ENCODE results near the gene ESPNL.
A peak's percentile ranks its signal among the peaks of the same experiment; 100 is the strongest.
"Not testable (repeated sequence)": the region's sequence is repeated elsewhere in the genome, so short reads cannot be mapped to it uniquely, and the experiment has no call there.

ESPNL gene

GRCh38 chr2:238100049-238100820, at the start of gene ESPNL:
Gene ESPNL (plus strand): TSS chr2:238100340. CDS start chr2:238100420, 80 bp downstream.
- peak; percentile 52 for DNase-seq

DNA sequence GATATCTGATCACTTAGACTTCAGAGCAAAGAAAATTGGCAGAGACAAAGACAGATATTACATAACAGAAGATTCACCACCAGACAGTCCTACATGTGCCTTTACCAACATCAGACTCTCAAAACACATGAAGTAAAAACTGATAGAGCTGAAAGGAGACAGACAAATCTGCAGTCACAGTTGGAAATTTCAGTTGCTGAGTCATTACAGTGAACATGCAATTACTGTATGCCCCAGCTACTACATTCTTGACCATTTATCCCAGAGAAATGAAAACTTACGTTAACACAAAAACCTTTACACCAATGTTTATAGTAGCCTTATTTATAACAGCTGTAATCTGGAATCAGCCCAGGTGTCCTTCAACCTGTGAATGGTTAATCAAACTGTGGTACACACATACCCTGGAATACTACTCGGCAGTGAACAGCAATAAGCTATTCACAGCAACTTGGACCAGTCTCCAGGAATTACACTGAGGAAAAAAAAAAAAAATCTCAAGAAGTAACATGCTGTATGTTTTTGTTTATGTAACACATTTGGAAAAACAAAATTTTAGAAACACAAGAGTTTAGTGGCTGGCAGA, 46.9 kb upstream of the ESPNL start:
- DNase-seq = no peak

DNA sequence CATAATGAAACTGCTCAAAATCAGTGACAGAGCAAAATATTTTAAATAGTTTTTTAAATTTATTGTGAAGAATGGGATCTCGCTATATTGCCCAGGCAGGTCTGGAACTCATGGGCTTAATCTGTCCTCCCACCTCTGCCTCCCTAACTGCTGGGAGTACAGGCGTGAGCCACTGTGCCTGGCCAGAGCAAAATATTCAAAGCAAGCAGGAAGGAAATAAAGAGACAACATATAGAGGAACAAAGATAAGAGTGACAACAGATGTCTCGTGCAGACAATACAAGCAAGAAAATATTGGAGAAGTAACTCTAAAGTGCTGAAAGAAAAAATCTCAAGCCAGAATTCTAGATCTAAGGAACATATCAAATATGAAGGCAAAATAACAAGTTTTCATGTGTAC, 44.3 kb upstream of the ESPNL start:
- DNase-seq = no peak

GRCh38 chr2:238057696-238058575, 42.2 kb upstream of the ESPNL start:
- not testable (repeated sequence) for DNase-seq

DNA sequence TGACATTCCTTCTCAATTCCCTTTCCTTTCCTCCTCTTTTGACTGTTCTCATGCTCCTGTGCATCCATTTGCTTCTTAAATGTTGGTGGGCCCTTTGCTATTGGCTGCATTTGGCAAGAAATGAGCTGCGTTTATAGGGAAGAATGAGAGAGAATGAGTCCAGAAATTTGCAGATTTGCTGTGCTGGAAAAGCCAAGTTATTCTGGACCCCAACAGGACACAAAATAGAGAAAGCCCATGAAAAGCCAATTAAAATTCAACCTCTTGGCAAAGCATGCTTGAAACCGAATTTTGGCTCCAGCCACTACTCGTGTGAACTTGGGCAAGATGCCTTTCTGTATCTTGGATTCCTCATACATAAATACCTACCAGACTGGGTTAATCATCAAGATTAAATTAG, 40.6 kb upstream of the ESPNL start:
- DNase-seq = no peak

DNA sequence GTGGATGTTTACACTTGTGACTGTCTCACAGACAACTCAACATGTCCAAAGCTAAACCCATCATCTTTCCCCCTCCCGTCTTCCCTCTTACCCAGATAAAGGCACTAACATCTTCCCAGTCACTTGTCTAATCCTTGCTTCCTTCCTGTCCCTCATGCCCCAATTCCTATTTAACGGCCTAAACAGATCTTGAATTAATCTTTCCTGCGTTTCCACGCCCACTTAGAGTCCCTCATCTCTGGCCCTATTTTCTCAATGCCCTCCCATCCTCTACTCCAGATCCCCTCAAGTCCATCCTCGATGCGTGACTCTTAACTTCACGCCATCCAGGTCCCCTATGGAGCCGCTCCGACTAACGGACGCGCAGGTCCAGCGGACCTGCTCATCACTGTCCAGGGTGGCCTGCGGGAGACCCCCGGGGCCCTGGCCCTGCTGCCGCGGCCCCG, 40.0 kb upstream of the ESPNL start:
- DNase-seq = no peak

GRCh38 chr2:238060542-238061314, 39.4 kb upstream of the ESPNL start, which contains the start of gene SCLY:
Gene SCLY (plus strand): TSS chr2:238061001. CDS start chr2:238061055, 54 bp downstream.
- peak; percentile 97 for DNase-seq

DNA sequence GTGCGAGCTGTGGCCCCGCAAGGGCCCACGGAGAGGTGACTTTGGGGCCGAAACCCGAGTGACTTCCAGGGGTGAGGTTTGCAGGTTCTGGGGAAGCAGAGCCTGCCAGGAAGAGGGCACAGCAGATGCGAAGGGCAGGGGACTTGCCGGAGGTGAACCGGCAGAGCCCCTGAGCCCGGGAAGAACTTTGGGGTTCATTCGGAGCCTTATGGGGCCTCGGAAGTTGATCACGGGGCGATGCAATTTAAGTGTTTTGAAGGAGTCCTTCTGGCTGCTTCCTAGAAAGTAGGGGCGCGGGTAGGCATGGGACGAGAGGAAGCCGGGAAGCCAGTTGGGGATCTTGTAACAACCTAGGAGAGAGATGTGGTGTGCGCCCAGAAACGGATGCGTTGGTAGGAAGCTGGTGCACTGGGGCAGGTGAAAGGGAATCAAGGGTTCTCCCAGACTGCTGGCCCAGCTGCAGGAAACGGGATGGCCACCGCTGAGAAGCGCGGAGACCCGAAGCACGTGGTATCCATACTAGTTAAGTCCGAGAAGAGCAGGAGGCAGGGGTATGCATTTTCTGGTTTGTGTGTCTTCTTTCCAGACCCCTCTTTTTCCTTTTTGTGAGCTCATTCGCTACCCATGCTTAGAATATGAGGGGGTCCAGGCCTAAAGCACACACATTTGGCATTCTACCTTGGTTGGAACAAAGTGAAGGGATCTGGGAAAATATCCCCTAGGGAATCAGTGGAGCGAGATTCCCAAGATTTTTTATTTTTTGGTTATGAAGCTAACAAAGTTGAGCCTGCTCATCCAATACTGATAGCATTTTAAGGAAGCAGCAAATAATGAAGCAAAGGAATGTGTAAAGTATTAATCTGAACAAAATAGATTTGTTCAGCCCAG, 38.6 kb upstream of the ESPNL start:
- DNase-seq = peak; percentile 69

GRCh38 chr2:238063414-238064189, 36.5 kb upstream of the ESPNL start:
- peak; percentile 37 for DNase-seq

DNA sequence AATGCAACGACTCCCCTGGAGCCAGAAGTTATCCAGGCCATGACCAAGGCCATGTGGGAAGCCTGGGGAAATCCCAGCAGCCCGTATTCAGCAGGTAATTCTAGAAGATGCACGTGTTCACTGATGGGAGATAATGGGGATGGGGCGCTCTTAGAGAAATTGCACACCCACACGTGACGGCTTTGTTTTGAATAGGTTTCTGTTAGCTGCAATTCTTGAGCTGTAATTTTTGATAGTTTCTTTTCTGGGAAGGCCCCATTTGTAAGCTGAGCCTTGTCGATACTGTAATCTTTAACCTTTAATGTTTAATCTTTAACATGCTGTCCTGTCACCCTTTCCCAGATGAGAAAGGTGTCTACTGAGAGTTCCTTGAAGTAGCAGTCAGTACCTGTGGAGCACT, 35.8 kb upstream of the ESPNL start:
- DNase-seq = no peak

- no peak for DNase-seq
These were observed 34.9 kb upstream of the ESPNL start for GRCh38 chr2:238065071-238065846.

DNA sequence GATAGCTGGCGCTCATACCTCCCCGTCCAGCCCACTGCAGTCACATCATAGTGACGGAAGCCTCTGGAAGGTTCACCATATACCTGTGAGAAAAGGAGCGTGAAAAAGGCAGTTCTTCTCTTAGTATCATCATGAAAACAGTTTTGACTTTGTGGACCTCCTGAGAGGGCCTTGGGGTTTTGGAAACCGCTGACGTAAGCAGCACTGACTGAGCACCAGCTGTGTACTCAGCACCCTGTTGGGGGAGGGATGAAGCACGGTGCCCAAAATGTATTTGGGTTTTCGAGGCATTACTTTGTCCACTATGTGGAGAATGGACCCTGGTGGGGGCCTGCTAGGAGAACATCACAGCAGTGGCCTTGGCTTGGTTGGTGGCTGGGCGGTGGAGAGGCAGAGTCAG, 33.9 kb upstream of the ESPNL start:
- no peak for DNase-seq

DNA sequence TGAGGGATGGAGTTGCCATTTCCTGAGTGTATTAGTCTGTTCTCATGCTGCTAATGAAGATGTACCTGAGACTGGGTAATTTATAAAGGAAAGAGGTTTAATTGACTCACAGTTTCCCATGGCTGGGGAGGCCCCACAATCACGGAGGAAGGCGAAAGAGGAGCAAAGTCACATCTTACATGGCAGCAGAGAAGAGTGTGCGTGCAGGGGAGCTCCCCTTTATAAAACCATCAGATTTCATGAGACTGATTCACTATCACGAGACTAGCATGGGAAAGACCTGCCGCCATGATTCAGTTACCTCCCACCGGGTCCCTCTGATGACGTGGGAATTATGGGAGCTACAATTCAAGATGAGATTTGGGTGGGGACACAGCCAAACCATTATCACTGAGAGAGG, 33.4 kb upstream of the ESPNL start:
- peak; percentile 52 for DNase-seq

DNA sequence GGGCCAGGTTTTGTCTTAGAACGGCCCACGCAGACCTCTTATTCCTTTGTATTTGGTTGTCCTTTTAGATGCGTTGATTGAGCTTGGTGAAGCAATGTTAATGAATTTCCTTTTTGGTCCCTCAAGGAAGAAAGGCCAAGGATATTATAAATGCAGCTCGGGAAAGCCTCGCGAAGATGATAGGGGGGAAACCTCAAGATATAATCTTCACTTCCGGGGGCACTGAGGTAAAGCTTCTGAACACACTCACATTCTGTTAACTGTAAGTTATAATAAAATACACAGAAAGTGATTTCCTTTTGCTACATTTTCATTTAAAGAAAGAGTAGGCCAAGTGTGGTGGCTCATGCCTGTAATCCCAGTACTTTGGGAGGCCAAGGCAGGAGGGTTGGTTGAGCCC, 32.2 kb upstream of the ESPNL start:
- DNase-seq = no peak

- no peak for DNase-seq
These were observed 31.0 kb upstream of the ESPNL start for GRCh38 chr2:238069021-238069709.

DNA sequence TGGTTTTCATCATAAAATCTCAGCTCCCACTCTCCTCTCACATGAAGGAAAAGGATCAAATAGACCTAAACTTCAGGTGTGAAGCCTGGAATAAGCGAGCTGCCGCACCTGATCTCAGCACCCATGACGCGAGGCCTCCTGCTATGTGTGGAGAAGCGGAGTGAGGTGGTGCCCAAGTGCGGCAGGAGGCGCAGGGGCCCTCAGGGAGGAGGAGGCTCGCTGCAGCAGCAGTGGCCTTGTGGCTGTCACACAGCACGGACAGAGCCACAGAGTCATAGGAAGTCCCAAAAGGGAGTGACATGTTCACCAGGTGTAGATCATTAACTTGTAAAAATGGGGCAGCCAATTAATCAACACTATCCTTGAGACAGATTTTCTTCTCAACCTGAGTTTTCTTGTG, 30.3 kb upstream of the ESPNL start:
- no peak for DNase-seq

- no peak for DNase-seq
These were observed 24.7 kb upstream of the ESPNL start for GRCh38 chr2:238075397-238075796.

DNA sequence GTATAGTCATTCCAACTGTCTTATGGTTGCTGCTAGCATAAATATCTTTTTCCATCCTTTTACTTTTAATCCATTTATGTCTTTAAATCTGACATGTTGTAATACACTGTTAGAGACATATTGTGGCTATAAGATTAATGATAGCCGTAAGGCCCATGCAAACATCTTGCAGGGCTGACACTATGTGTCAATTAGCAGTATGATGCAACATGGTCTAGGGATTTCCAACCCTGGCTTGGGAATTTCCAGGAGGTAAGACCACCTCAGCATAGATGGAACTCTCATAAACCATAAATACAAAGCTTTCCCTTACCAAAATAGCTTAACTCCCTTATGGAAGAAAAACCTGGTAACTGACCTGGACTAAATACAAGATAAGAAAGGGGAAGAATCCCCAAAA, 22.8 kb upstream of the ESPNL start:
- DNase-seq = no peak

DNA sequence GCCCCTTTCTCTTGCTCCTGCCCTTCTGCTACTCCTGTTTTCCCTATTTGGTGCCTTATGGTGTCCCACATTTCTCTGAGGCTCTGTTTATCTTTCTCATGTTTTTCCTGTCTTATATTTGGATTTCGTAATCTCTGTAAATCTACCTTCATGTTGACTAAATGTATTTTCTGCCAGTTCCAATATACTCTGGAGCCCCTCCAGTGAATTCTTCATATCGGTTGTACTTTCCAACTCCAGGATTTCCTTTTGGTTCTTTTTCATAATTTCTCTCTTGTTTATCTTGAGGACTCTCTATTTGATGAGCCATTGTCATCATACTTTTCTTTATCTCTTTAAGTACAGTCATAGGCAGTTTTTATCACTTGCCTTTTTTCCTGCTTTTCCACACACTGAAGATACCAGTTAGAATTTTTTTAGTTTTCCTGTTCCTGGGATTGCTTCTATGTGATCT, 20.2 kb upstream of the ESPNL start:
- DNase-seq = no peak
